HG02610 (cell line): ENCODE results near the gene RPL29.

Experiments
- ATAC-seq: cut with Tn5 transposase; IDR thresholded peaks from one replicate; pipeline ENCODE4 v1.9.1; 2021; ENCODE audit warnings: mild to moderate bottlenecking, moderate library complexity; ENCODE audit not compliant: unreplicated experiment

RPL29 gene

DNA sequence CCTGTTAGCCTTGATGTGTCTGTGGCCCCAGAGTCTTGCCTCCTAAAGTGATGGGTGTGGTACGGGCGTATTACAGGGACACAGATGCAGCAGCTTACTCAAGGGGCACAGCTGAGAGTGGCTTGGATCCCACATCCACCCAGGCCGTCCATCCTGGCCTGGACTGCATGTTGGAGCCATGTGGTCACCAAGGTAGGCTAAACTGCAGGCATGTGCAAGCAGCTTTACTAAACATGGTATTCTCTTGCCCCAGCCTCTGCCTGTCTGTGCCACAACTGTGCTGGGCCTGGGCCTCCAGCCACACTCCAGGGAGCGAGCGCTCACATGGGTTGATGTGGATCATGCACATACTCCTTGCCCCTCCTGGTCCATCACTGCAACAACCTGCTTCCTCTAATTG lies 46.6 kb downstream of the RPL29 start:
- no peak for ATAC-seq

GRCh38 chr3:51948016-51948580 lies 47.6 kb downstream of the RPL29 start:
- ATAC-seq, result no peak

DNA sequence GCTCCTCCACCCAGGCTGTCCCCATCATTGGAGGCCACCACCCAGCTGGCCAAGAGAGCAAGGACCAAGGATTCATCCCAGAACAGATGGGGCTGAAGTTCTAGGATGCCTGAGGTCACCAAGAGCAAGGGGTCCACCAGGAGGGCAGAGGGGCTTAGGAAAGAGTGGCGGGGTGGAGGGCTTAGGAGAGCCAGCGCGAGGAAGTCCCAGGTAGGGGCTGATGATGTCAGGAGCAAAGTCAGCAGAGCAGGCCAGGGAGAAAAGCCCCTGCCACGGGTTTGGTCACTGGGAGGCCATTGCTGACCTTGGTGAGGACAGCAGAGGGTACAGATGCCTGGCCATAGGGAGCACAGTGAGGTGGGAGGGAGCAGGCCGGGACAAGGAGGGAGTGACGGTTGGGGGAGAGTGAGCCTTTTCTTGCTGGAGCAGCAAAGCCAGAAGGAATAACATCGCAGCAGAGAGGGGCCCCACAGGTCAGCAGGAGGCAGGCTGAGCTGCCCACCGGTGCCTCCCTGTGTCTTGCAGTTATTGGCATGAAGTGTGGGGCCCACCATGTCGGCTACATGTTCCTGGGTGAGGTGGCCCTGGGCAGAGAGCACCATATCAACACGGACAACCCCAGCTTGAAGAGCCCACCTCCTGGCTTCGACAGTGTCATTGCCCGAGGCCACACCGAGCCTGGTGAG lies 48.3 kb downstream of the RPL29 start:
- no peak for ATAC-seq

GRCh38 chr3:51946796-51947195 lies 48.9 kb downstream of the RPL29 start:
- ATAC-seq, result no peak

GRCh38 chr3:51945926-51946705 lies 49.6 kb downstream of the RPL29 start:
- ATAC-seq, result no peak

DNA sequence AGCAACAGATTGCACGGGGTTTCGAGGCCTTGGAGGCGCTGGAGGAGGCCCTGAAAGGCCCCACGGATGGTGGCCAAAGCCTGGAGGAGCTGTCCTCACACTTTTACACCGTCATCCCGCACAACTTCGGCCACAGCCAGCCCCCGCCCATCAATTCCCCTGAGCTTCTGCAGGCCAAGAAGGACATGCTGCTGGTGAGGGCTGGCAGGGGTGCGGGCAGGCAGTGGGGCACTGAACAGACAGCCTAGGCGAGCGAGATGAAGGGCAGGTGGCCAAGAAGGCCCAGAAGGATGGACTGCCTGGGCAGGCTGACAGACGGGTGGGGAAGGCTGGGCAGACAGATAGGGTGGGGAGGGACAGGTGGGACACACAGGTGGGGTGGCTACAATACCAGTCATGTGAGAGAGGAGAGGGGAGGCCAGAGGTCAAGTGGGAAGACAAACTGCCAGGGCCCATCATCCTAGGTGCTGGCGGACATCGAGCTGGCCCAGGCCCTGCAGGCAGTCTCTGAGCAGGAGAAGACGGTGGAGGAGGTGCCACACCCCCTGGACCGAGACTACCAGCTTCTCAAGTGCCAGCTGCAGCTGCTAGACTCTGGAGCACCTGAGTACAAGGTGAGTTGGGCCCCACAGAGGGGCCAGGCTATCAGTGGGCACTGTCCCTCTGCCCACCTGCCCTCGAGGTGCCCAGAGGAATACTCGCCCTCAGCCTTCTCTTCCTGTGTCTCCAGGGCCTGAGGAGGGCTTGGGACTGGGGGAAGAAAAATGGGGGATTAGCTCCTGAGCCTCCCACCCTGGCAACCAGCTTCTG lies 50.5 kb downstream of the RPL29 start:
- ATAC-seq, result no peak

DNA sequence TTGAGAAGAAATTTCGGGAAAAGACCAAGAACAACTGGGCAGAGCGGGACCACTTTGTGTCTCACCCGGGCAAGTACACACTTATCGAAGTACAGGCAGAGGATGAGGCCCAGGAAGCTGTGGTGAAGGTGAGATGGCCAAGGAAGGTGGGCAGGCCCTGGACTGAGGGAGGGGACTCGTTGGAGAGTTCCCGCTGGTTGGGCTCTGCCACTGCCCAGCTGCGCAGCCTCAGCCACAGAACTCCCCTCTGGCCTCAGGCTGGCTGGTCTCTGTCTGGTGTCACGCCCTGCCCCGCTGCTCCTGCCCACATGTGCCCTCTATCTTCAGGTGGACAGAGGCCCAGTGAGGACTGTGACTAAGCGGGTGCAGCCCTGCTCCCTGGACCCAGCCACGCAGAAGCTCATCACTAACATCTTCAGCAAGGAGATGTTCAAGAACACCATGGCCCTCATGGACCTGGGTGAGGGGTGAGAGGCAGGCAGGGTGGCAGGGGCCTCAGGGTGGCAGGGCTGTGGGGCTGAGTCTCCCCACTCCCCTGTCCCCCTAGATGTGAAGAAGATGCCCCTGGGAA lies 51.2 kb downstream of the RPL29 start:
- ATAC-seq, result no peak
